Gastrocnemius medialis (tissue), 4 donors: Measurements from ENCODE around the gene SRPK2.

Experiments
- POLR2A ChIP-seq, 2 donors: fragments of 450-650 bp; IDR thresholded peaks; one replicate each; pipeline ENCODE4 v1.6.1; 2017; ENCODE audit warnings: antibody characterized with exemption in 2 of 2, mild to moderate bottlenecking in 2 of 2, moderate library complexity in 2 of 2
- TF ChIP-seq, protein P1 (sequence below), 5 experiments: fragments of 450-650 bp in 3 of 5; fragments of 200-600 bp in 2 of 5; sonication (generic) in 2 of 5; IDR thresholded peaks in 4 of 5; conservative IDR thresholded peaks in 1 of 5; 1 replicate in 4 of 5; 2 replicates in 1 of 5; pipeline ENCODE4 v1.5.1; 2016 to 2019; ENCODE audit warnings: antibody characterized with exemption in 5 of 5, mild to moderate bottlenecking in 3 of 5, moderate library complexity in 3 of 5

DNA sequence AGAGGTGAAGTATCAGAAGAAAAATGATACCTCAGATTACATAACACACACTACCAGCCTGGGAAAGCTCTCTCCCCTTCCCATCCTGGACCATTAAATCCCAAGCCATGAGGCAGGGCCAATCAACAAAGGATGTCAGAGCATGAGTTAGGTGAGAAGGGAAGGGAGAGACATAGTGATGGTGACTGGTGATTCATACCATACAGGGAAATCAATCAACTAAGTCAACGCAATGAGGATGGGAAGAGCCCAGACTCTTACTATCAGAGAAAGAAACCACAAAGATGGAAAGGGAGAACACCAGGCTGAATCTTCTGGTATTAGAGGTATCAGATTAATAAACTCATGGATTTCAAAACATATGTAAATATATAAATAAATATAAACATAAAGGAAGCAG, 189.3 kb downstream of the SRPK2 start:
- TF ChIP-seq, protein P1, sequence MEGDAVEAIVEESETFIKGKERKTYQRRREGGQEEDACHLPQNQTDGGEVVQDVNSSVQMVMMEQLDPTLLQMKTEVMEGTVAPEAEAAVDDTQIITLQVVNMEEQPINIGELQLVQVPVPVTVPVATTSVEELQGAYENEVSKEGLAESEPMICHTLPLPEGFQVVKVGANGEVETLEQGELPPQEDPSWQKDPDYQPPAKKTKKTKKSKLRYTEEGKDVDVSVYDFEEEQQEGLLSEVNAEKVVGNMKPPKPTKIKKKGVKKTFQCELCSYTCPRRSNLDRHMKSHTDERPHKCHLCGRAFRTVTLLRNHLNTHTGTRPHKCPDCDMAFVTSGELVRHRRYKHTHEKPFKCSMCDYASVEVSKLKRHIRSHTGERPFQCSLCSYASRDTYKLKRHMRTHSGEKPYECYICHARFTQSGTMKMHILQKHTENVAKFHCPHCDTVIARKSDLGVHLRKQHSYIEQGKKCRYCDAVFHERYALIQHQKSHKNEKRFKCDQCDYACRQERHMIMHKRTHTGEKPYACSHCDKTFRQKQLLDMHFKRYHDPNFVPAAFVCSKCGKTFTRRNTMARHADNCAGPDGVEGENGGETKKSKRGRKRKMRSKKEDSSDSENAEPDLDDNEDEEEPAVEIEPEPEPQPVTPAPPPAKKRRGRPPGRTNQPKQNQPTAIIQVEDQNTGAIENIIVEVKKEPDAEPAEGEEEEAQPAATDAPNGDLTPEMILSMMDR (IDR thresholded peaks at IDR 0.05 in 4 of 5, conservative IDR thresholded peaks at IDR 0.05 in 1 of 5), result no peak
- TF ChIP-seq POLR2A (IDR thresholded peaks at IDR 0.05), result no peak
